HEK293 (cell line): ENCODE measurements around the gene GSG1L2.

Experiments used
- CTCF ChIA-PET: fragments of 350-600 bp; formaldehyde crosslinking; extraction: SDS; loops from one replicate; lab custom pipeline; 2021; ENCODE audit warnings: antibody characterized with exemption; lab: Yijun Ruan, JAX
- POLR2A ChIA-PET: fragments of 300-600 bp; formaldehyde crosslinking; extraction: SDS; loops from one replicate; lab custom pipeline; 2020; ENCODE audit warnings: antibody characterized with exemption, inconsistent platforms; lab: Yijun Ruan, JAX
- H3K27ac ChIP-seq: fragments of 200-500 bp; sonication (Bioruptor generic); 2 replicates; pipeline ENCODE4 v1.5.1; 2014; ENCODE audit warnings: low read depth, low read length, control low read depth, inconsistent platforms; ENCODE audit errors: extremely low read depth
- H3K36me3 ChIP-seq, 2 experiments: fragments of 200-500 bp in 1 of 2; sonication (Bioruptor generic) in 1 of 2; 1 replicate in 1 of 2; 2 replicates in 1 of 2; pipeline ENCODE4 v1.5.1; 2014 to 2017; ENCODE audit warnings: inconsistent platforms in 2 of 2, low read length in 2 of 2; ENCODE audit not compliant: control insufficient read depth in 2 of 2, insufficient read depth in 1 of 2
- H3K4me1 ChIP-seq: fragments of 200-500 bp; sonication (Bioruptor generic); 2 replicates; pipeline ENCODE4 v1.5.1; 2014; ENCODE audit warnings: mild to moderate bottlenecking, low read length, inconsistent platforms; ENCODE audit not compliant: control insufficient read depth, insufficient read depth
- H3K4me3 ChIP-seq: 2 replicates; pipeline ENCODE4 v1.5.1; 2011; ENCODE audit warnings: low read depth, mild to moderate bottlenecking, control low read depth, low read length, moderate library complexity
- H3K9me3 ChIP-seq: fragments of 200-500 bp; sonication (Bioruptor generic); 2 replicates; pipeline ENCODE4 v1.5.1; 2014; ENCODE audit warnings: low read depth, low read length, inconsistent platforms; ENCODE audit not compliant: control insufficient read depth, insufficient read depth
- GLI2 ChIP-seq: fragments of 450-650 bp; formaldehyde crosslinking; IDR thresholded peaks from 2 replicates; pipeline ENCODE4; 2017; ENCODE audit warnings: missing biosample characterization, missing genetic modification characterization, low read depth, borderline replicate concordance
- HOXA7 ChIP-seq: sonication (generic); formaldehyde crosslinking; IDR thresholded peaks from 2 replicates; pipeline ENCODE4 v1.8.1; 2022; ENCODE audit warnings: missing genetic modification reagents, borderline replicate concordance
- HOXD13 ChIP-seq: sonication (generic); formaldehyde crosslinking; IDR thresholded peaks from 2 replicates; pipeline ENCODE4 v1.8.0; 2022; ENCODE audit warnings: missing genetic modification reagents, borderline replicate concordance
- KLF1 ChIP-seq: fragments of 450-650 bp; formaldehyde crosslinking; IDR thresholded peaks from 2 replicates; pipeline ENCODE4 v1.5.1; 2016; ENCODE audit warnings: missing biosample characterization, missing genetic modification characterization
- REPIN1 ChIP-seq: fragments of 450-650 bp; formaldehyde crosslinking; IDR thresholded peaks from 2 replicates; pipeline ENCODE4 v1.5.1; 2017; ENCODE audit warnings: missing biosample characterization, missing genetic modification characterization, low read depth
- REST ChIP-seq: fragments of 450-650 bp; formaldehyde crosslinking; IDR thresholded peaks from 2 replicates; pipeline ENCODE4 v1.5.1; 2016; ENCODE audit warnings: missing biosample characterization, missing genetic modification characterization
- SALL2 ChIP-seq: fragments of 450-650 bp; formaldehyde crosslinking; IDR thresholded peaks from 2 replicates; pipeline ENCODE4 v1.5.0; 2017; ENCODE audit warnings: missing biosample characterization, mild to moderate bottlenecking, missing genetic modification characterization, borderline replicate concordance
- SETDB1 ChIP-seq: IDR thresholded peaks from one replicate; pipeline ENCODE4 v1.6.1; 2017; ENCODE audit warnings: mild to moderate bottlenecking, low read length, moderate library complexity, mixed read lengths; ENCODE audit not compliant: insufficient read length
- SP7 ChIP-seq: fragments of 450-650 bp; formaldehyde crosslinking; IDR thresholded peaks from 2 replicates; pipeline ENCODE4 v1.5.1; 2016; ENCODE audit warnings: missing biosample characterization, missing genetic modification characterization
- YY1 ChIP-seq: fragments of 450-650 bp; formaldehyde crosslinking; IDR thresholded peaks from 2 replicates; pipeline ENCODE4 v1.5.1; 2018; ENCODE audit warnings: missing biosample characterization, missing genetic modification characterization
- ZBTB1 ChIP-seq: fragments of 450-650 bp; formaldehyde crosslinking; IDR thresholded peaks from 2 replicates; pipeline ENCODE4 v1.5.1; 2016; ENCODE audit warnings: missing biosample characterization, missing genetic modification characterization
- ZNF140 ChIP-seq: fragments of 450-650 bp; formaldehyde crosslinking; IDR thresholded peaks from 2 replicates; pipeline ENCODE4 v1.5.1; 2016; ENCODE audit warnings: missing biosample characterization, missing genetic modification characterization
- ZNF2 ChIP-seq: fragments of 450-650 bp; formaldehyde crosslinking; IDR thresholded peaks from 2 replicates; pipeline ENCODE4 v1.5.1; 2016; ENCODE audit warnings: missing biosample characterization, missing genetic modification characterization
- ZNF202 ChIP-seq: fragments of 450-650 bp; formaldehyde crosslinking; IDR thresholded peaks from 2 replicates; pipeline ENCODE4 v1.5.1; 2016; ENCODE audit warnings: missing biosample characterization, missing genetic modification characterization, borderline replicate concordance
- ZNF211 ChIP-seq: fragments of 450-650 bp; formaldehyde crosslinking; IDR thresholded peaks from 2 replicates; pipeline ENCODE4 v1.5.1; 2016; ENCODE audit warnings: low read depth, missing biosample characterization, missing genetic modification characterization
- ZNF248 ChIP-seq: fragments of 450-650 bp; formaldehyde crosslinking; IDR thresholded peaks from 2 replicates; pipeline ENCODE4 v1.5.1; 2017; ENCODE audit warnings: missing biosample characterization, missing genetic modification characterization
- ZNF26 ChIP-seq: fragments of 450-650 bp; formaldehyde crosslinking; IDR thresholded peaks from 2 replicates; pipeline ENCODE4 v1.5.1; 2016; ENCODE audit warnings: missing biosample characterization, missing genetic modification characterization
- ZNF324 ChIP-seq: fragments of 450-650 bp; formaldehyde crosslinking; IDR thresholded peaks from 2 replicates; pipeline ENCODE4 v1.5.1; 2016; ENCODE audit warnings: missing biosample characterization, missing genetic modification characterization
- ZNF449 ChIP-seq: fragments of 450-650 bp; formaldehyde crosslinking; IDR thresholded peaks from 2 replicates; pipeline ENCODE4 v1.5.1; 2017; ENCODE audit warnings: missing biosample characterization, mild to moderate bottlenecking, missing genetic modification characterization, moderate library complexity
- ZNF473 ChIP-seq: fragments of 450-650 bp; formaldehyde crosslinking; IDR thresholded peaks from 2 replicates; pipeline ENCODE4 v1.5.1; 2017; ENCODE audit warnings: missing biosample characterization, missing genetic modification characterization
- ZNF529 ChIP-seq: fragments of 450-650 bp; formaldehyde crosslinking; IDR thresholded peaks from 2 replicates; pipeline ENCODE4 v1.5.1; 2017; ENCODE audit warnings: missing genetic modification characterization, missing biosample characterization; ENCODE audit not compliant: insufficient replicate concordance
- ZNF544 ChIP-seq: fragments of 450-650 bp; formaldehyde crosslinking; IDR thresholded peaks from 2 replicates; pipeline ENCODE4 v1.5.0; 2017; ENCODE audit warnings: missing biosample characterization, missing genetic modification characterization
- ZNF560 ChIP-seq: fragments of 450-650 bp; formaldehyde crosslinking; IDR thresholded peaks from 2 replicates; pipeline ENCODE4 v1.5.1; 2017; ENCODE audit warnings: missing biosample characterization, missing genetic modification characterization, borderline replicate concordance
- ZNF610 ChIP-seq: fragments of 450-650 bp; formaldehyde crosslinking; IDR thresholded peaks from 2 replicates; pipeline ENCODE4 v1.5.1; 2016; ENCODE audit warnings: missing biosample characterization, missing genetic modification characterization, borderline replicate concordance
- ZNF621 ChIP-seq: fragments of 450-650 bp; formaldehyde crosslinking; IDR thresholded peaks from 2 replicates; pipeline ENCODE4 v1.5.1; 2017; ENCODE audit warnings: missing biosample characterization, missing genetic modification characterization
- ZNF664 ChIP-seq: fragments of 450-650 bp; formaldehyde crosslinking; IDR thresholded peaks from 2 replicates; pipeline ENCODE4 v1.5.1; 2016; ENCODE audit warnings: missing biosample characterization, missing genetic modification characterization
- ZNF677 ChIP-seq: fragments of 450-650 bp; IDR thresholded peaks from 2 replicates; pipeline ENCODE4 v1.5.0; 2018; ENCODE audit warnings: missing biosample characterization, mild to moderate bottlenecking, missing genetic modification characterization, moderate library complexity
- ZNF776 ChIP-seq: fragments of 450-650 bp; formaldehyde crosslinking; IDR thresholded peaks from 2 replicates; pipeline ENCODE4 v1.5.0; 2017; ENCODE audit warnings: missing biosample characterization, missing genetic modification characterization, borderline replicate concordance
- ZSCAN23 ChIP-seq: fragments of 450-650 bp; formaldehyde crosslinking; IDR thresholded peaks from 2 replicates; pipeline ENCODE4 v1.5.1; 2016; ENCODE audit warnings: missing biosample characterization, missing genetic modification characterization

GSG1L2 gene

GRCh38 chr17:9771465-9771864 is 50.4 kb downstream of the GSG1L2 start (continued):
- no peak for TF ChIP-seq ZNF560 (tag by site-specific recombination)
- no peak for TF ChIP-seq ZNF776 (tag by site-specific recombination)
- no peak for TF ChIP-seq ZNF2 (tag by site-specific recombination)
- no peak for TF ChIP-seq ZNF473 (tag by site-specific recombination)
- no peak for TF ChIP-seq YY1 (tag by site-specific recombination)
- no peak for TF ChIP-seq ZNF211 (tag by site-specific recombination)

GRCh38 chr17:9769036-9769695 is 52.7 kb downstream of the GSG1L2 start:
- TF ChIP-seq ZNF324 (tag by site-specific recombination) (no peak), SETDB1 (no peak), HOXA7 (no peak), HOXD13 (no peak), ZNF529 (tag by site-specific recombination) (no peak), GLI2 (tag by site-specific recombination) (no peak), ZNF610 (no peak), REPIN1 (tag by site-specific recombination) (no peak), ZNF677 (tag by site-specific recombination) (no peak), ZBTB1 (no peak), ZNF26 (tag by site-specific recombination) (no peak), ZNF248 (no peak), KLF1 (tag by site-specific recombination) (no peak), ZNF544 (tag by site-specific recombination) (no peak)
- H3K9me3 ChIP-seq, result no peaks in the 10 kb centered on the region
- H3K4me1 ChIP-seq, result no peaks in the 10 kb centered on the region
- H3K4me3 ChIP-seq, result no peak overlapping the region
- ChIA-PET POLR2A (no interaction called here), CTCF (interaction anchor here (0.6 to 3.2 kb wide), 24 partner anchors 9 to 773 kb away, joined by 3 to 24 read pairs (median 6); partner anchors contain the start of gene STX8)
- 0 out of 2 replicates have a peak overlapping the region, but pooled peaks have one; percentile 10 for H3K27ac ChIP-seq
- no peaks in the 10 kb centered on the region for H3K36me3 ChIP-seq

GRCh38 chr17:9768381-9768934 is 53.4 kb downstream of the GSG1L2 start:
- Histone ChIP-seq H3K27ac (no peak overlapping the region), H3K9me3 (no peaks in the 10 kb centered on the region), H3K4me1 (no peaks in the 10 kb centered on the region), H3K4me3 (no peak overlapping the region), H3K36me3 (no peaks in the 10 kb centered on the region)
- CTCF ChIA-PET, result interaction anchor here (0.5 to 3.2 kb wide), 29 partner anchors 9 to 483 kb away, joined by 3 to 24 read pairs (median 5); partner anchors contain the start of gene STX8
- POLR2A ChIA-PET, result no interaction called here
- no peak for TF ChIP-seq ZNF449 (tag by site-specific recombination)
- TF ChIP-seq ZNF140 (tag by site-specific recombination), result no peak
- no peak for TF ChIP-seq ZSCAN23 (tag by site-specific recombination)
- TF ChIP-seq REST (tag by site-specific recombination), result no peak
- TF ChIP-seq SALL2 (tag by site-specific recombination), result no peak
- TF ChIP-seq ZNF560 (tag by site-specific recombination), result no peak
- peak; percentile 90 for TF ChIP-seq ZNF664 (tag by site-specific recombination)
- TF ChIP-seq ZNF610, result no peak
- TF ChIP-seq SP7, result no peak
- no peak for TF ChIP-seq ZNF621 (tag by site-specific recombination)
- no peak for TF ChIP-seq ZNF202 (tag by site-specific recombination)
